ENCODE results near the gene NOL11.
A peak's percentile ranks its signal among the peaks of the same experiment; 100 is the strongest.
"Not testable (repeated sequence)": the region's sequence is repeated elsewhere in the genome, so short reads cannot be mapped to it uniquely, and the experiment has no call there.

Gene NOL11

DNA sequence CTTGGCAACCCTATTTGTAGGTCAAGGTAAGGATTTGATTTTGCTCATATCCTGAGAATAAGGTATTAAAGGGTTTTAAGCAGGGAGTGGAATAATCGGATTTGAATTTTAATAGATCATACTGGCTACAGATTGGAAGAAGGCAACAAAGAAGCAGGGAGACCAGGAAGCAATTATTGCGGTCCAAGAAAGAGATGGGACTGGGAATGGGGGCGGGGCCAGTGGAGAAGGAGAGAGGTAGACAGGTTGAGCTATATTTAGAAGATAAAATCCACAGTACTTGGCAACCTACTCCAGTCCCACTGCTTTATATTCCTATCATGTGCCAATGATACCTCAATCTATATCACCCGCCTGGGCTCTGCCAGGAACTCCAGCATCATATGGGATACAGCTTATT, 5.8 kb upstream of the NOL11 start:
- DNase-seq: no peak

DNA sequence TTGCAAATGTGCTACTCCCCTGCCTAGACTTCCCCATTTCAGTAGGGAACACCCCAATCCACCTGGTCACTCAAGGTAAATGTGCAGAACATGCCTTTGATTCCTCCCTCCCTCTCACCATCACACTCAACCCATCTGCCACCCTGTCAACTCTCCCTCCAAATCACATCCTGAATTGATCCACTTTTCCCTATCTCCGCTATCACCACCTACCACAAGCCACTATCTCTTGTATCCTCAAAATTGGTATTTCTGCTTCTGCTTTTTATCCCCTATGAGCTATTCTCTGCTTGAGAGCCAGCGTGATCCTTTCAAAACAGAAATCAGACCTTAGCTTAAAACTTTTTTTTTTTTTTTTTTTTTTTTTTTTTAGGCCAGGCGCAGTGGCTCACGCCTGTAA, 5.4 kb upstream of the NOL11 start:
- no peak for DNase-seq

DNA sequence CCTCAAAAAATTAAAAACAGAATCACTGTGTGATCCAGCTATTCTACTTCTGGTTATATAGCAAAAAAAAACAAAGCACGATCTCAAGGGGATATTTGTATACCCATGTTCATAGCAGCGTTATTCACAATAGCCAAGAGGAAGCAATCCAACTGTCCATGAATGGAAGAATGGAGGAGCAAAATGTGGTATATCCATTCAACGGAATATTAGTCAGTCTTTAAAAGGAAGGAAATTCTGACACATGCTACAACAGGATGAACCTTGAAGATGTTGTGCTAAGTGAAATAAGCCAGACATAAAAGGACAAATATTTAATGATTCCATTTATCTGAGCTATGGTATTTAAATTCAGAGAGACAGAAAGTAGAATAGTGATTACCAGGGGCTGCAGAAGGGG, 4.6 kb upstream of the NOL11 start:
- DNase-seq: no peak

DNA sequence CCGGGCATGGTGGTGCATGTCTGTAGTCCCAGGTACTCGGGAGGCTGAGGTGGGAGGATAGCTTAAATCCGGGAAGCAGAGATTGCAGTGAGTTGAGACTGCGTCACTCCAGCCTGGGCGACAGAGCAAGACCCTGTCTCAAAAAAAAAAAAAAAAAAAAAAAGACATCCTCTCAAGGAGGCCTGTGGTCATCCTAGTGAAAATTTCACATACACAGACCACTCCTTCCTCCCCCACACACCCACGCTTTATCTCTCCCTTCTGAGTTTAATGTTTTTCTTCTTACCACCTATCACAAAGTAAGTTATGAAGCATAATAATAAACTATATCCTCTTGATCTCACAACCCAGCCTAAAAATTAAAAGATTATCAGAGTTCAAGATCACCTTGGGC, 1.3 kb upstream of the NOL11 start:
- DNase-seq: no peak

DNA sequence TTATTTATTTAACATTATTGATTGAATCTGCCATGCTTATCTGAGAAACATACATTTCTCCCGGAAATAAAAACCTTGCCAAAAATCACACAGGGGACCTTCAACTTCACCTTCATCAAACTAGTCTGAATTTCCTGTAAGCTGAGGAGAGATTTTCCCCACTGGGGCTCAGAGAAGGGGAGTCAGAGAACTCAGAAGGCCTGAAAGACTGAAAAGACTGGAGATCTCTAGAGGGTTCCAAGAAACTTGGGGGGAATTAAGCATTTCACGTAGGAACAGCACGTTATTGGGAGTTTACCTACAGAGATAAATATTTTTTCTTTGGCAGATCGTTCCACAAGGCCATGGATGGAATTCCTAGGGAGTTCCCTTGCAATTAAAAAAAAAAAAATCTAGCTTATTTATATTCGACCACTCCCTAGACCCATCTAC, 528 bp upstream of the NOL11 start:
- DNase-seq: no peak

DNA sequence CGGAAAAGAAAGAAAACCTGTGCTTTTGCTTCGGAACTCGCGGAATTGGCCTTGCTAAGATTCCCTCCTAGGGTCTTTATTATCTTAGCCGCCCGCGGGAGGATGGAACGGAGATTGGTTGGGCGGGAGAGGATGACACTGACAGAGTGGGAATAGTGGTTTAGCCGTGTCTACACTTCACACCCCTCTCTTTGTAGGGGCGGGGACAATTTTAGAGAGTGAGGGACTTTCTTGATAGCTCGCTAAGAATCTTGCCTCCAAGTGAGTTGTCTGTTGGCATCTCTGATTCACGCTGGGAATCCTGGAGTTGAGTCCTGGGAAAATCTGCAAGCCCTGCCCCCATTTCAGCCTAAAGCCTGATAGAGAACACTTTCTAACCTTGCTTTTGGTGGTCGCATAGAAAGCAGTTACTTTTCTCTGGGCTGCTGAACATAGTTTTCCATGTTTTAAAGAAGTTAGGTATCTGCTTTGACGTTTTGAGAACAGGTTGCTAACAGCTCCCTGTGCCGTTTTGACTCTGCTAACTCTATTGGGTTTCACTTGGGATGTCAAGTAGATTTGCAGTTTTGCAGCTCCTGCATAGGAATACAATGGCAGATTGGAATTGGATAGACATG, 697 bp downstream of the NOL11 start:
- peak; percentile 26 for DNase-seq

DNA sequence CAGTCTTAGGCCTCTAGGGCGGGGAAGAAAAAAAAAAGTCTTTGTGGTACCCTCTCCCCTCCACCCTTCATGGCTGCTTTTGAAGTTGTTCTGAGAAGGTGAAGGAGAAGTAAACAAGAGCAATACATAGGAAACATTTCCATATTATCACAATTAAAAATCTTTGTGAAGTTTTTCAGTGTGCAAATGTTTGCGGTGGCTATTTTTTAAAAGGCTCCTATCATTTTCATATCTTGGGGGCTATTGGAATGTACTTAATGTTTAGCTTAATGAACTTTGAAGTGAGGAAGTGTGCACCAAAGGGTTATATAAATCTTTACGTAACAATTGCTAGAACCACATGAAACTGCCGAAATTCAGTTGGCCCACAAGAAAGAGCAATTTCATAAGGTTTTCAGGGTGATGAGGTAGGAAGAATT, 7.6 kb downstream of the NOL11 start:
- no peak for DNase-seq

DNA sequence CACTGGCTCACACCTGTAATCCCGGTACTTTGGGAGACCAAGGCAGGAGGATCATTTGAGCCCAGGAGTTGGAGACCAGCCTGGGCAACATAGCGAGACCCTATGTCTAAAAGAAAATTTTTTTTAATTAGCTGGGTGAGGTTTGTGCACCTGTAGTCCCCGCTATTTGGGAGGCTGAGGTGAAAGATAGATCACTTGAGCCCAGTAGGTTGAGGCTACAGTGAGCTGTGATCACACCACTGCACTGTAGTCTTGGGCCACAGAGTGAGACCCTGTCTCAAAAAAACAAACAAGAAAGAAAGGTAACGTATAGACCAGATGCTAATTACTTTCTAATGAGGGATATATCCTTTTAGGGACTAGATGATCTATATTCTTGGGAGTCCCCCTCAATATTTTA, 8.1 kb downstream of the NOL11 start:
- DNase-seq: no peak

DNA sequence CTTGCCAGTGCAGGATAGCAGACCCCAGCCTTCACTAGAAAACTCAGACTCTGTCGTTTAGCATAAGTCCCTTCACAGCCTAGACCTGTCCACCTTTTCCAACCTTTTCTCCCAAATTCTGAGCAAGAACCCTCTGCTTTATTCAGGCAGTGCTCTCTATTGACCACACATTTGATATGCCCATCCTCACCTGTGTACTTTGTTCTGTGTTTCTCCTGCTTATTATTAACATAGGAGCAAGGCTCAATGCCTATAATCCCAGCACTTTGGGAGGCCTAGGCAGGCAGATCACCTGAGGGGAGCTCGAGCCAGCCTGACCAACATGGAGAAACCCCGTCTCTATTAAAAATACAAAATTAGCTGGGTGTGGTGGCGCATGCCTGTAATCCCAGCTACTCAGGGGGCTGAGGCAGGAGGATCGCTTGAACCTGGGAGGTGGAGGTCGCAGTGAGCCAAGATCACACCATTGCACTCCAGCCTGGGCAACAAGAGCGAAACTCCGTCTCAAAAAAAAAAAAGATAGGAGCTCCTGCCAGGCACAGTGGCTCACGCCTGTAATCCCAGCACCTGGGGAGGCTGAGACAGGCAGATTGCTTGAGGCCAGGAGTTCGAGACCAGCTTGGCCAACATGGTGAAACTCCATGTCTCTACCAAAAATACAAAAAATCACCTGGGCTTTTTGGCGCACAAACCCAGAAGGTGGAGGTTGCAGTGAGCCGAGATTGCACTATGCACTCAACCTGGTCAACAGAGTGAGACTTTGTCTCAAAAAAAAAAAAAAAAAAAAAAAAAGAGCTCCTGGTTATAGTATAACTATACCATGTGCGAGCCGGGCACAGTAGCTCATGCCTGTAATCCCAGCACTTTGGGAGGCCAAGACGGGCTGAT, 9.7 kb downstream of the NOL11 start:
- DNase-seq: not testable (repeated sequence)

DNA sequence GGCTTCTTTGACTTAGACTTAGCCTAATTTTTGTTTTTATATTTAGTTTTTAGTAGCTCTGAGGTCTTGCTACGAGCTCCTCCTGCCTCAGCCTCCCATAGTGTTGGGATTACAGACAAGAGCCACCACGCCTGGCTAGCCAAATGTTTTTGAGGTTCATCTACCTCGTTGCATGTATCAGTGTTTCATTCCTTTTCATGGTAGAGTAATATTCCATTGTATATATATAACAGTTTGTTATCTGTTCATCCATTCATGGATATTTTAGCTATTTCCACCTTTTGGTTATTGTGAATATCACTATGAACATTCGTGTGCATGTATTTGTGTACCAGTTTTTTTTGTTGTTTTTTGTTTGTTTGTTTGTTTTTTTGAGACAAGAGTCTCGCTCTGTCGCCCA, 12.2 kb downstream of the NOL11 start:
- no peak for DNase-seq

DNA sequence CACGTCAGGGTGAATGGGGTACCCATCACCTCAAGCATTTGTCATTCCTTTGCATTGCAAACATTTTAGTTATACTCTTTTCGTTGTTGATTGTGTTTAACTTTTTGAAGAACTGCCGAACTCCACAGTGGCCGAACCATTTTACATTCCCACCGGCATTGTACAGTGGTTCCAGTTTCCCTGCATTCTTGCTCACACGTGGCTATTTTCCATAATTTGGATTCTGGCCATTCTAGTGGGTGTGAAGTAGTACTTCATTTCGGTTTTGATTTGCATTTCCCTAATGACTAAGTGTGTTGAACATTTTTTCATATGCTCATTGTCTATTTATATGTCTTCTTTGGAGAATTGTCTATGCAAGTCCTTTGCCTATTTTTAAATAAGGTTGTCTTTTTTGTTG, 13.0 kb downstream of the NOL11 start:
- DNase-seq: no peak

DNA sequence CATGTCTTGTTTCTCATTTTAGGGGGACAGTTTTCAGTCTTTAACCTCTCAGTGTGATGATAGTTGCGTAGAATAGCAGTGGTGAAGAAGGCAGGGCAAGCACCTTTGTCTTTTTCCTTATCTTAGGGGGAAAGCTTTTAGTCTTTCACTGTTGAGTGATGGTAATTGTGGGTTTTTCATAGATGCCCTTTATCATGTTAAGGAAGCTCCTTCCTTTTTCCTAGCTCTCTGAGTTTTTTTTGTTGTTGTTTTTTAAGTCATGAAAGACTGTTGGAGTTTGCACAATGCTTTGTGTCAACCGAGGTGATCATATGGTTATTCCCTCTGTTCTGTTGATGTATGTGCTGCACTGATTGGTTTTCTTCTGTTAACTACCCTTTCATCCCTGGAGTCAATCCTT, 15.7 kb downstream of the NOL11 start:
- no peak for DNase-seq

DNA sequence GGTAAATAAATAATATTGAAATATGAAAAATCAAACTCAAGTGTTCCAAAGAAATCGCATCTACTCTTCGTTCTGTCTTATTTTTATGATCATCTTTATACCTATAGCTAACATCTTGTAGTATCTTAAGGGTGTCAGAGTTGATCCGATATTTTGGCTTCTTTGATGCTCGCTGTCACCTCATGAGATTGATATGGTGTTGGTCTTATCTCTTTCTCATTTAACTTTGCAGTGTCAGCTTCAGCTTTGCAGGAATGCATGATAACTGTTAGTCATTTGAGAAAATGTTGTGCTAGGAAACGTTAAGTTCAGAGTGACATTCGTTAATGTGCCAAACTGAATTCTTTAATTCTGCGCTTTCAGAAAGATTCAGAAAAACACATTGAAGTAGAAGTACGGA, 19.4 kb downstream of the NOL11 start:
- DNase-seq: no peak

DNA sequence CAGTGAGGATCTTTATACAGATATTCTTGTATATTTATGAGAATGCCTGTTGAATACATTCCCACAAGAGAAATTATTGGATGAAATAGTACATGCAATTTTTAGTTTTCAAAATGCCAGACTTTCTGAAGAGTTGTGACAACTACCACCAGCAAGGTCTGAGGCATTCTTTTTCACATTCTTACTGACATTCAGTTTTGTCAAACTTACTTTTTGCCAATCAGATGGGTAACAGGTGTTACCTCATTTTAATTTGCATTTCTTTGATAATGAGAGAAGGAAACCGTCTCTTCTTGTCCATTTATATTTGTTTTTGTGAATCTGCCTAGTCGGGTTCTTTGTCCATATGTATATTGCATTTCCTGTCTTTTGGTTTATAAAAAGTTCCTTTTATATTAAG, 24.3 kb downstream of the NOL11 start:
- DNase-seq: no peak

DNA sequence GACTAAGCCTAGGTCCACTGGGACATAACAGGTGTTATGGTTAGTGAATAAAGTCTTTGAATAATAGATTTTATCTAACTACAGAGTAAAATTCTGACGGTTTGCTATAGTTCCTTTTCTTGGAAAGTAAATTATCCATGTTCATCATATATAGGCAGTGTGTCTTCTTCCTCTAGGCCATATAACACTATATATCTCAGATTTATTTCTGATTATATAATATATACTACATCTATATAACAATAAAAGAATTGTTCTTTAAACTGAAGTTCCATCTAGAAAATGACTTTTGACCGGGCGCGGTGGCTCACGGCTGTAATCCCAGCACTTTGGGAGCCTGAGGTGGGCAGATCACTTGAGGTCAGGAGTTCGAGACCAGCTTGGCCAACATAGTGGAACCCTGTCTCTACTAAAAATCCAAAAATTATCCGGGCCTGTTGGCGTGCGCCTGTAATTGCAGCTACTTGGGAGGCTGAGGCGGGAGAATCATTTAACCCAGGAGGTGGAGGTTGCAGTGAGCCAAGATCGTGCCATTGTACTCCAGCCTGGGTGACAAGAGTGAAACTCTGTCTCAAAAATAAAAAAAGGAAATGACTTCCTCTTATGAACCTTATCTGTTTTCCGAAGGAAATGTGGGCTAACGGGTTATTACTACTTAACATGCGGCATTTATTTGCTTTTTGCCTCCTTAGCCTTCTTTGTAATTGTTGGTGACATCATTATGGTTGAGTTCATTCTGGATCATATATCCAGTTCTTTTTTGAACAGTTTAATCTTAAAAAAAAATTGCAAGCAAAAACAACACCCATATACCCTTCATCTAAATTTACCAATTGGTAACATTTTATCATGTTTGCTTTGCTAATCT, 29.2 kb downstream of the NOL11 start:
- no peak for DNase-seq

DNA sequence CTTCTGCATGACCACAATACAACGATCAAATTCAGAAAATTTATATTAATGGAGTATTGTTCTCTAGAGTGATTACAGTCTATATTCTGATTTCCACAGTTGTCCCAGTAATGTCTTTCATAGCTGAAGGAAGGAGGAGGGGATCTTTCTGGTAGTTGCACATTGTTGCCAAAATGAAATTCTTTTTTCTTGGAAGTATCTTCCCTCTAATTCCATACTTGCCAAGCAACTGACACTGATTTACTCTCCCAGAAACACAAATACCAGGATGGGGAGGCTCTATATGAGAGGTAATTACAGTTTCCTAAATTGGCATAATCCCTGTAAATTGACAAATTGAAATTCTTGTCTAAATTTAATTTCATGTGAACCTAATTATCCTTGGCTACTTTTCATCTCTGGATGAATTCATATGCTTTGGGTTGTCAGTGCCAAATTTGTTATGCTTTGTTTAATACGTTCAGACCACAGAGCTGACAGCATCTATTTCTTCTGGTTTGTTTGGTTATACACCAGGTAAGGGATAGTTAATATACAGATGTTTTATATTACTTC, 30.0 kb downstream of the NOL11 start:
- DNase-seq: no peak

DNA sequence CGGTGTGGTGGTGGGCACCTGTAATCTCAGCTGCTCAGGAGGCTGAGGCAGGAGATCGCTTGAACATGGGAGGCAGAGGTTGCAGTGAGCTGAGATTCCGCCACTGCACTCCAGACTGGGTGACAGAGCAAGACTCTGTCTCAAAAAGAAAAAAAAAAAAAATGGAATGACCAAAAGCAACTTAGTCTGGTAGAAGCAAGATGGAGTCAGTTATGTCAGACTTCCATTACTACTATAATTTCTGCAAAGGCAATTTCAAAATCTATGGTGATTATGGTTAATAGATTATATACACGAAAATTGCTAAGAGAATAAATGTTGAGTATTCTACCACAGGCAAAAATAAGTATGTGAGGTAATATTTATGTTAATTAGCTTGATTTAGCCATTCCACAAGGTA, 32.3 kb downstream of the NOL11 start:
- DNase-seq: no peak

DNA sequence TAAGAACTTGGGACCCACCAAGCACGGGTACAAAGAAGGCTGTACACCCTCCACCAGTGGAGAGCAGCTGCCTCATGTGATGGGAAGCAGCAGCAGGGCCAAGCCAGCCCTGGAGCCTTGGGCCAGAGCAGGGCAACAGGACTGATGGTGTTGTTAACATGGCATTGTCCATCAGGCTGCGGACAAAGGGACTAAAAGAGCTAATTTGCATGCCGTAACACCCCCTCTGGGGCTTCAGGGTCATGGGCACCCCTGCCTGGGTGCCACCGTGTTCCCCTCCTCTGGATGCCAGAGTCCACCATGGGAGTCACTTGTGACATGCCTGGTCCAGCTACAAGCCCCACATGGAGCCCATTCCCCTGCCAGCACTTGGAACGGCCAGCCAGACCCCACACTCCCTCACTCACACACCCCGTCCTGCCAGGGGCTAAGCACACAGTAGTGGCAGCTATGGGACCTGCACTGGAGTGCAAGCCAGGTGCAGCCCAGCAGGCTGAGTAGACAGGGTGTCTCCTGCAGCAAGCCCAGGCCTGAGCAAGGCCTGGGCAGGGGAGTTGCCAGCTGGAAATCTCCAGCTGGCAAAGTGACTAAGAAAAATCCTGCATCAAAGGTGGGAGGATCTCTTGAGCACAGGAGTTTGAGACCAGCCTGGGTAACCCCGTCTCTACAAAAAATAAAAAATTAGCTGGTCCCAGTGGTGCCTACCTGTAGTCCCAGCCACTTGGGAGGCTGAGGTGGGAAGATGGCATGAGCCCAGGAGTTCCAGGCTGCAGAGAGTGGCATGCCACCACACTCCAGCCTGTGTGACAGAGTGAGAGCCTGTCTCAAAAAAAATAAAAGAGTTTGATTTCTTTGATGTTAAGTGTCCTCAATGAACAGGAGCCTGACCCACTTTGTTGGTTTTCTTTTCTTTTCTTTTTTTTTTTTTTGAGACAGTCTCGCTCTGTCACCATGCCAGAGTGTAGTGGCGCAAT, 33.7 kb downstream of the NOL11 start:
- DNase-seq: no peak

DNA sequence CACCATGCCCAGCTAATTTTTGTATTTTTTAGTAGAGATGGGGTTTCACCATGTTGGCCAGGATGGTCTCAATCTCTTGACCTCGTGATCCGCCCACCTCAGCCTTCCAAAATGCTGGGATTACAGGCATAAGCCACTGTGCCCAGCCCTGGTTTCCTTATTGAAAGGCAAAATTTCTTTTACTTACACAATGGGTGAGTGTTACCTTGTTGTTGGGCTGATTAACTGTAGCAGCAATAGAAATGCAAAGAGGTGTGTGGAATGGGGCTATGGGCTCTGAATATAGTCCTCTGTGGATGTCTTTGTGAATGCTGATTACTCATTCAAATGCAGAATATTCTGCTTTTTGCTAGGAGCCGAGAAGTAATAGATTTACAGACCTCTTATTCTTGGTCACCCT, 34.4 kb downstream of the NOL11 start:
- not testable (repeated sequence) for DNase-seq

DNA sequence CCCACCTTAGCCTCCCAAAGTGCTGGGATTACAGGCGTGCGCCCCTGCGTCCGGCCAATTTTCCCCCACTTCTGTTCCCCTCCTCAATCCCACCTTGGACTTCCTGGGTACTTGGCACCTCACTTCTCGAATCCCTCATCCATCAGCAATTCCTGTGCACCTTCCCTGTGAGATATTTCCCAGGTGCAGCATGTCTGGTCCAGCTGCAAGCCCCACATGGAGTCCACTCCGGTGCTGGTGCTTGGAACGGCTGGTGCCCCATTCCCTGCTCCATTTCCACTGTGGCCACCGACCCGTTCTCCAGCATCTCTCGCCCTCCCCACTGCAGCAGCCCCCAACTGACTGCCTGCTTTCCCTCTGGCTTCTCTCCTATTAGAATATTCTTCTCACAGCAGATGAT, 35.3 kb downstream of the NOL11 start:
- no peak for DNase-seq

DNA sequence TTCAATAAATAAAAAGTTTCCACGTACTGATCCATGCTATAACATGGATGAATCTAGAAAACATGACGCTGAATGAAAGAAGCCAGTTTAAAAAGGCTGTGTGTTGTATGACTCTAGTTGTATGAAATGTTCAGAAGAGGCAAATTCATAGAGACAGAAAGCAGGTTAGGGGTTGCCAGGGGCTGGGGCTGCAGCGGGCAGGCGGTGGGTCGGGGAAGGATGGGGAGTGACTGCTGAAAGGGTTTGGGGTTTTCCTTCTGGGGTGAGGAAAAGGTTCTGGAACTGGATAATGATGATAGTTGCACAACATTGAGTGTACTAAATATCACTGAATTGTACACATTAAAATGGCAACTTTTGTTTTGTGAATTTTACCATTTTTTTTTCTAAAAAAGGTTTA, 36.3 kb downstream of the NOL11 start:
- DNase-seq: no peak

DNA sequence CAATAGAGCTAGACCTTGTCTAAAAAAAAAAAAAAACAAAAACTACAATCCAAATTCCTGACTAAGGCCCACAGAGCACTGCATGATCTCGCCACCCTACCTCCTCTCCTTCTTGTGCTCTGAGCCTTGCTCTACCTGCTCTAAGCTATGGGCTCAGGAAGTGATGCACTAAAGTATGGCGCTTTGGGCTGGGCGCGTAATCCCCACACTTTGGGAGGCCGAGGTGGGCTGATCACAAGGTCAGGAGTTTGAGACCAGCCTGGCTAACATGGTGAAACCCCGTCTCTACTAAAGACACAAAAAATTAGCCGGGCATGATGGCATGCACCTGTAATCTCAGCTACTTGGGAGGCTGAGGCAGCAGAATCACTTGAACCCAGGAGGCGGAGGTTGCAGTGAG, 37.0 kb downstream of the NOL11 start:
- DNase-seq: not testable (repeated sequence)
